Subcutaneous adipose tissue (tissue), 4 donors: ENCODE results near the gene SP9. TPM values are rescaled to one million over a fixed set of nuclear protein-coding genes. Genes with fewer than 3 reads are reported as not detected.

Source experiments
- total RNA-seq, 4 donors: library from RNA; depleted of rRNA; stranded (reverse); fragments of >200 nt; gene quantifications; one replicate each; pipeline ENCODE4 v1.1.0, GENCODE V29; 2016
- TF ChIP-seq, protein P1 (sequence below): fragments of 450-650 bp; IDR thresholded peaks from one replicate; pipeline ENCODE4 v1.5.1; 2016; ENCODE audit warnings: low read depth, mild to moderate bottlenecking, control low read depth, antibody characterized with exemption, moderate library complexity

SP9 gene
- total RNA-seq, 4 donors from 2014 or later = not detected

GRCh38 chr2:174343343-174343622, 8.5 kb downstream of the SP9 start:
- TF ChIP-seq, protein P1, sequence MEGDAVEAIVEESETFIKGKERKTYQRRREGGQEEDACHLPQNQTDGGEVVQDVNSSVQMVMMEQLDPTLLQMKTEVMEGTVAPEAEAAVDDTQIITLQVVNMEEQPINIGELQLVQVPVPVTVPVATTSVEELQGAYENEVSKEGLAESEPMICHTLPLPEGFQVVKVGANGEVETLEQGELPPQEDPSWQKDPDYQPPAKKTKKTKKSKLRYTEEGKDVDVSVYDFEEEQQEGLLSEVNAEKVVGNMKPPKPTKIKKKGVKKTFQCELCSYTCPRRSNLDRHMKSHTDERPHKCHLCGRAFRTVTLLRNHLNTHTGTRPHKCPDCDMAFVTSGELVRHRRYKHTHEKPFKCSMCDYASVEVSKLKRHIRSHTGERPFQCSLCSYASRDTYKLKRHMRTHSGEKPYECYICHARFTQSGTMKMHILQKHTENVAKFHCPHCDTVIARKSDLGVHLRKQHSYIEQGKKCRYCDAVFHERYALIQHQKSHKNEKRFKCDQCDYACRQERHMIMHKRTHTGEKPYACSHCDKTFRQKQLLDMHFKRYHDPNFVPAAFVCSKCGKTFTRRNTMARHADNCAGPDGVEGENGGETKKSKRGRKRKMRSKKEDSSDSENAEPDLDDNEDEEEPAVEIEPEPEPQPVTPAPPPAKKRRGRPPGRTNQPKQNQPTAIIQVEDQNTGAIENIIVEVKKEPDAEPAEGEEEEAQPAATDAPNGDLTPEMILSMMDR = no peak

GRCh38 chr2:174343623-174344455, 9.1 kb downstream of the SP9 start:
- TF ChIP-seq, protein P1 = no peak

DNA sequence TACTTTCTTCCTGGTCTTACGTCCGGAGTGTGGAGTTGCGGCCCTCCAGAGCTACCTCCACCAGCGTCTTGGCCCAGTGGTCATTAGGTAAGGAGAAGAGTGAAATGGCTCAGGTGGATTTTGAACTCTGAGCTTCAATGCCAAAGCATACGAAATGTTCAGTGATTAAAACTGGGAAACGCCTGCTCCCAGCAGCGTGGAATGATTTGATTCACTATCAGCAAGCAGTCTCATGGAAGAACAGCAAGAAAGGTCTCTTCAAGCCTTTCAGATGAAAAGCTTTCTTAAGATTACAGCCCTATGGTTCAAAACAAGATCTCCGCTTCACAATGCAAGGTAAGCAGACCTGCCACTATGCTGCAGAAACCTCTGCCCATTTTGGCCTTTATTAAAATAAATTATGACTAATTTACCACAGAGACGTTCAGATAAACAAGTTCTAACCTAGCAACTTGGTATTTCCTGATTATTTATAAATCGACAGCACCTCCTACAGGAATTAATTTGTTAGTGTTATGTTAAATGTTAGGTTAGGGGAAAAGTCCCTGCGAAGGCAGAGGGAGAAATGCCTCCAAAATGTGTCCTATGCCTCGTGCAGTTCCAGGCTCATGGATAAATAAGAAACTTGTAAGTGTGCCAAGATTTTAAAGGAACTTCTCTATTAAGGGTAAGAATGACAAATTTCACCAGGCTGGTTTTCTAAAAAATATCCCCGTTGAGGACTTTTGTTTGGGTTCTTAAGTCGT, 10.1 kb downstream of the SP9 start:
- TF ChIP-seq, protein P1 = no peak

DNA sequence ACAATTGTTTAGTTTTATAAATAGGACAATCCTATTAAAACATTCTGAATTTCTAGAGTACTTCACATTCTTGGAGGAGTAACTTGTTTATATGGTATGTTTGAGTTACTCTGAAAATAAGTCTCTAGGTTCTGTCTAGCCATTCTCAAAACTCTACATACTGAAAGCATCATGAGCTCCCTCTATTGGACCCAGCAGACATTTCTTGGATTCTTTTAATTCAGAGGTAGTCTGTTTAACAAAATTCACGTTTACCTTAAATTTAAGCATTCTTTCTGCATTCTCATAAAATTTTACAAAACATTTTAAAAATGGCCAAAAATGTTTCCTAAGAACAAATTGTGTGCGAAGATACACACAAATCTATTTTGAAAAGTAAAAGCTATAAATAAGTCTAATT, 15.3 kb downstream of the SP9 start:
- TF ChIP-seq, protein P1 = no peak

GRCh38 chr2:174350593-174351181, 15.9 kb downstream of the SP9 start:
- TF ChIP-seq, protein P1 = no peak

DNA sequence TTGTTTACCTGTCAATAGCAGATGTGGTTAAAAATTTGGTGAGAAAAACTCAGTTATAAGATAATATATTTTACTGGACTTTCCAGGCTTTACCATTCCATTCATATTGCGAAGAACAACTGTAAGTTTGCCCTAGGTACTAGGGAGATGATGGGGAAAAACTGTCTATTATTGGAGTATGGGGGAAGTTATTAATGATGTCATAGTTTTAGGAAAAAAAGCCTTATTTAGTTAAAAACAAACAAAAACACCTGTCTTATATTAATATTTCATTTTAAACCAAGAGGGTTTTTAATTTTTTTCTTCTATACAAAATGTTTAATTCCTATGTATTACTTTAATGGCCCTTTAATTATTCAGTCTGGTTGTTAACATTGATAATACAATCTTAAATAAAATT, 18.2 kb downstream of the SP9 start:
- TF ChIP-seq, protein P1 = no peak

DNA sequence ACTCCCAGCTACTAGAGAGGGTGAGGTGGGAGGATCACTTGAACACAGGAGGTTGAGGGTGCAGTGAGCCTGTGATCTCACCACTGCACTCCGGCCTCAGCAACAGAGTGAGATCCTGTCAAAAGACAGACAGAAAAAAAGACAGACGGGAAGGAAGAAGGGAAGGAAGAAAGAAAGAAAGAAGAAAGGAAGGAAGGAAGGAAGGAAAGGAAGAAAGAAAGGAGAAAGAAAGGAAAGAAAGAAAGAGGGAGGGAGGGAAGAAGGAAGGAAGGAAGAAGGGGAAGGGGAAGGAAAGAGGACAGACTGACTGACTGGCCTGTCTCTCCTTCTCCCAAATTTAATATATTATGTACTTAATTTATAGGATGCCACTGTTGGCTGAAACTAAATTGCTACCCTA, 21.6 kb downstream of the SP9 start:
- TF ChIP-seq, protein P1 = no peak
